Measurements from ENCODE around the gene COQ8A. TPM values are rescaled to one million over a fixed set of nuclear protein-coding genes. Genes with fewer than 3 reads are reported as not detected.

Gene COQ8A
- total RNA-seq, 1 experiment from 2014 or later: 24.6 TPM

DNA sequence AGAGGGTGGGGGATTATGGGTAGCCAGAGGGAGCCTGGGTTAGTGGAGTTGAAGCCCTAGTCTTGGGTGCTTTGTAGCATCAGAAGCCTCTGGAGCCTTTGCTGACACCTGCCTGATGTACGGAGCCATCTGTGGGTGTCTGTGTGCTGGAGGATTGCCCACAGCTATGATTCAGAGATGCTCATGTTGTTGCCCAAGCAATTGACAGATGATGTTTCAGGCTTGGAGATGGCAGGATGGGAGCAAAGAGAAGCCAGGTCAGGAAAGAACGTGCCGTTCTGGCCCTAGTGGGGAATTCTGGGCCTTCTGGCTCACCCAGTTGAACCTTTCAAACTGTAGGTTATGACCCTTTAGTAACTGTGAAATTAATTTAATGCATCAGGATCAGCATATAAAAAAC lies 27.6 kb downstream of the COQ8A start:
- Mint-ChIP-seq H3K36me3 (ENCODE audit: insufficient read depth, unreplicated experiment) (no peaks in the 10 kb centered on the region), H3K9me3 (ENCODE audit: low read depth, unreplicated experiment) (peaks cover 2% of the 10 kb centered on the region), H3K27ac (ENCODE audit: unreplicated experiment) (no peak overlapping the region), H3K27me3 (ENCODE audit: unreplicated experiment) (no peaks in the 10 kb centered on the region), H3K4me3 (ENCODE audit: low read depth, unreplicated experiment) (no peak overlapping the region), H3K4me1 (ENCODE audit: low read depth, unreplicated experiment) (no peaks in the 10 kb centered on the region)
- no peak for DNase-seq
- no peak for TF ChIP-seq CTCF (IDR thresholded peaks at IDR 0.05; ENCODE audit: unreplicated experiment)
- no TSS peak for BruUV-seq (replicated peaks)
- CTCF ChIA-PET: no interaction called here
- intact Hi-C loops (cut with micrococcal nuclease; ENCODE audit: unreplicated experiment): no loop called here

DNA sequence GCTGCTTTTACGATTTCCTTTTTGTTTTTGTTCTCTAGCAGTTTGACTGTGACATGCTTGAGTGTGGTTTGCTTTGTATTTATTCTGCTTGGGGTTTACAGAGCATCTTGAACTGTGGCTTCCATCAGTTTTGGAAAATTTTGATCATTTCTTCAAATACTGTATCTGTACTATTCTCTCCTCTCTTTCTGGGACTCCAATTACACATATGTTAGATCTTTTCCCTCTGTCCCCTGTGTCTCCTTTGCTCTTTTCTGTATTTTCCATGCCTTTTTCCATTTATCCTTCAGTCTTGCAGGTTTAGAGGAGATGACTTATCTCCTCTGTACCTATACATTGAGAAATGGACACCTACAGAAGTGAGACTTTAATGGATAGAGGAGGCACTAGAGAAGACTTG lies 31.7 kb downstream of the COQ8A start:
- CTCF ChIA-PET: no interaction called here
- Mint-ChIP-seq H3K27me3 (ENCODE audit: unreplicated experiment) (no peaks in the 10 kb centered on the region), H3K4me1 (ENCODE audit: low read depth, unreplicated experiment) (peaks cover 11% of the 10 kb centered on the region), H3K4me3 (ENCODE audit: low read depth, unreplicated experiment) (no peak overlapping the region), H3K27ac (ENCODE audit: unreplicated experiment) (no peak overlapping the region), H3K9me3 (ENCODE audit: low read depth, unreplicated experiment) (peaks cover 2% of the 10 kb centered on the region), H3K36me3 (ENCODE audit: insufficient read depth, unreplicated experiment) (peaks cover 10% of the 10 kb centered on the region)
- no peak for DNase-seq
- intact Hi-C loops (cut with micrococcal nuclease; ENCODE audit: unreplicated experiment): no loop called here
- TF ChIP-seq CTCF (IDR thresholded peaks at IDR 0.05; ENCODE audit: unreplicated experiment): no peak
- no TSS peak for BruUV-seq (replicated peaks)

GRCh38 chr1:226972931-226973330 lies 32.8 kb downstream of the COQ8A start:
- intact Hi-C loops (cut with micrococcal nuclease; ENCODE audit: unreplicated experiment): no loop called here
- TF ChIP-seq CTCF (IDR thresholded peaks at IDR 0.05; ENCODE audit: unreplicated experiment): no peak
- no TSS peak for BruUV-seq (replicated peaks)
- Mint-ChIP-seq H3K36me3 (ENCODE audit: insufficient read depth, unreplicated experiment) (peaks cover 10% of the 10 kb centered on the region), H3K9me3 (ENCODE audit: low read depth, unreplicated experiment) (peaks cover 2% of the 10 kb centered on the region), H3K4me1 (ENCODE audit: low read depth, unreplicated experiment) (peaks cover 11% of the 10 kb centered on the region), H3K27me3 (ENCODE audit: unreplicated experiment) (no peaks in the 10 kb centered on the region), H3K4me3 (ENCODE audit: low read depth, unreplicated experiment) (no peak overlapping the region), H3K27ac (ENCODE audit: unreplicated experiment) (no peak overlapping the region)
- DNase-seq: no peak
- CTCF ChIA-PET: no interaction called here

GRCh38 chr1:226973371-226973897 lies 33.3 kb downstream of the COQ8A start:
- H3K4me3 Mint-ChIP-seq (ENCODE audit: low read depth, unreplicated experiment): no peak overlapping the region
- no peaks in the 10 kb centered on the region for H3K27me3 Mint-ChIP-seq (ENCODE audit: unreplicated experiment)
- no peak overlapping the region for H3K27ac Mint-ChIP-seq (ENCODE audit: unreplicated experiment)
- peaks cover 11% of the 10 kb centered on the region for H3K4me1 Mint-ChIP-seq (ENCODE audit: low read depth, unreplicated experiment)
- CTCF ChIA-PET: interaction anchor here (0.6 kb wide), 1 partner anchor 35 kb away, joined by 3 read pairs; no protein-coding TSS in a partner anchor
- DNase-seq: no peak
- no peak for TF ChIP-seq CTCF (IDR thresholded peaks at IDR 0.05; ENCODE audit: unreplicated experiment)
- peaks cover 10% of the 10 kb centered on the region for H3K36me3 Mint-ChIP-seq (ENCODE audit: insufficient read depth, unreplicated experiment)
- intact Hi-C loops (cut with micrococcal nuclease; ENCODE audit: unreplicated experiment): no loop called here
- peaks cover 2% of the 10 kb centered on the region for H3K9me3 Mint-ChIP-seq (ENCODE audit: low read depth, unreplicated experiment)
- BruUV-seq (replicated peaks): no TSS peak
